ENCODE data around the gene CCDC184. TPM values are rescaled to one million over a fixed set of nuclear protein-coding genes. Genes with fewer than 3 reads are reported as not detected.

CCDC184 gene
- total and polyA plus RNA-seq, 2 donors (not counting 1 experiment from before 2014, with no cell fraction given), result 0.17 to 0.28 TPM

DNA sequence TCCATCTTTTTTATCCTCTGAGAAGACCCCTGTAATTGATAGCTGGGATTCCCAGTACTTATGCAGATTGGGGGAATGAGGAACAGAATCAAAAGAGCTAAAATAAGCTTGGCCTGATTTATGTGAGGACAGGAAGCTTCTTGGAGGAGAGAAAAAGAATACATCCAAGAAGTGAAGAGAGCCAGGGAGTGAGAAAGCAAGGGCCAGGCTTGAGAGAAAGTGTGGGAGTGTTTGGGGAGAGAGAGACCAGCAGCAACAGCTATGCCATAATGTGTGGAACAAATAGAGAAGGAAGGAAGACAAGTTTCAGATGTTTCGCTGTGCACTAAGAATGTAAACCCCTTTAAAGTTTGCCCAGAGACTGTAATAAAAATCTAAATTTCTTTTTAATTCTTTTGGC, 4.0 kb upstream of the CCDC184 start:
- no peak for DNase-seq (ENCODE audit: low read depth in 2 of 2)
- no peaks in the 10 kb centered on the region for H3K79me2 ChIP-seq (ENCODE audit: control insufficient read depth, insufficient read depth, low read length)
- no peaks in the 10 kb centered on the region for H3K9me3 ChIP-seq (ENCODE audit: control insufficient read depth, insufficient read depth, low read depth, low read length)
- no peak overlapping the region for H3K4me2 ChIP-seq (ENCODE audit: extremely low read depth, insufficient read depth, low read length)
- TF ChIP-seq EZH2 (IDR thresholded peaks at IDR 0.05; ENCODE audit: low read length, missing control alignments), result no peak
- TF ChIP-seq CTCF (conservative IDR thresholded peaks at IDR 0.05 in 1 of 2, IDR thresholded peaks at IDR 0.05 in 1 of 2; ENCODE audit: low read depth in 1 of 2, low read length in 2 of 2), result no peak
- H3K27ac ChIP-seq (ENCODE audit: insufficient read depth, low read length), result no peak overlapping the region
- H4K20me1 ChIP-seq (ENCODE audit: control insufficient read depth, extremely low read depth, insufficient read depth, low read length), result no peaks in the 10 kb centered on the region
- no peak overlapping the region for H2AFZ ChIP-seq (ENCODE audit: low read length)
- no peak overlapping the region for H3K9ac ChIP-seq (ENCODE audit: insufficient read depth, low read length)
- peaks cover 47% of the 10 kb centered on the region for H3K27me3 ChIP-seq (ENCODE audit: control insufficient read depth, insufficient read depth, low read length)
- no peaks in the 10 kb centered on the region for H3K36me3 ChIP-seq (ENCODE audit: control insufficient read depth, insufficient read depth, low read length)
- no peak overlapping the region for H3K4me3 ChIP-seq (replicated peaks in 1 of 4; ENCODE audit: control extremely low read depth in 1 of 4, insufficient read depth in 1 of 4, low read depth in 3 of 4, low read length in 4 of 4)
- peaks cover 4% of the 10 kb centered on the region for H3K4me1 ChIP-seq (ENCODE audit: control insufficient read depth, extremely low read depth, insufficient read depth, low read length)

DNA sequence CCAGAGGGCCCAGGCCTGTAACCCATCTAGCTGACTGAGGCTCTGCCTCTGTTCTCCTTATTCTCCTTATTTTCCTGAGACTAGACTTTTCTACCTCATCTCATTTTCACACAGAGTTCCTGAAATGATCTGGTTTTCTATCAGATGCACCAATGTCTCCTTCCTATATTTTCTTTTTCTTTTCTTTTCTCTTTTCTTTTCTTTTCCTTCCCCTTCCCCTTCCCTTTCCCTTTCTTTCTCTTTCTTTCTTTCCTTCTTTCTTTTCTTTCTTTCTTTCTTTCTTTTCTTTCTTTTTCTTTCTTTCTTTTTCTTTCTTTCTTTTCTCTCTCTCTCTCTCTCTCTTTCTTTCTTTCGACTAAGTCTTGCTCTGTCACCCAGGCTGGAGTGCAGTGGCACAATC, 3.0 kb upstream of the CCDC184 start:
- H3K4me3 ChIP-seq (replicated peaks in 1 of 4; ENCODE audit: control extremely low read depth in 1 of 4, insufficient read depth in 1 of 4, low read depth in 3 of 4, low read length in 4 of 4), result no peak overlapping the region
- no peak for DNase-seq (ENCODE audit: low read depth in 2 of 2)
- H3K27me3 ChIP-seq (ENCODE audit: control insufficient read depth, insufficient read depth, low read length), result peaks cover 57% of the 10 kb centered on the region
- no peaks in the 10 kb centered on the region for H3K9me3 ChIP-seq (ENCODE audit: control insufficient read depth, insufficient read depth, low read depth, low read length)
- H3K27ac ChIP-seq (ENCODE audit: insufficient read depth, low read length), result no peak overlapping the region
- no peaks in the 10 kb centered on the region for H4K20me1 ChIP-seq (ENCODE audit: control insufficient read depth, extremely low read depth, insufficient read depth, low read length)
- H3K4me2 ChIP-seq (ENCODE audit: extremely low read depth, insufficient read depth, low read length), result no peak overlapping the region
- H3K79me2 ChIP-seq (ENCODE audit: control insufficient read depth, insufficient read depth, low read length), result no peaks in the 10 kb centered on the region
- no peaks in the 10 kb centered on the region for H3K36me3 ChIP-seq (ENCODE audit: control insufficient read depth, insufficient read depth, low read length)
- peaks cover 4% of the 10 kb centered on the region for H3K4me1 ChIP-seq (ENCODE audit: control insufficient read depth, extremely low read depth, insufficient read depth, low read length)
- TF ChIP-seq EZH2 (IDR thresholded peaks at IDR 0.05; ENCODE audit: low read length, missing control alignments) (no peak), CTCF (conservative IDR thresholded peaks at IDR 0.05 in 1 of 2, IDR thresholded peaks at IDR 0.05 in 1 of 2; ENCODE audit: low read depth in 1 of 2, low read length in 2 of 2) (no peak)
- H2AFZ ChIP-seq (ENCODE audit: low read length), result no peak overlapping the region
- H3K9ac ChIP-seq (ENCODE audit: insufficient read depth, low read length), result no peak overlapping the region

- Histone ChIP-seq H3K4me3 (replicated peaks in 1 of 4; ENCODE audit: control extremely low read depth in 1 of 4, insufficient read depth in 1 of 4, low read depth in 3 of 4, low read length in 4 of 4) (no peak overlapping the region), H3K36me3 (ENCODE audit: control insufficient read depth, insufficient read depth, low read length) (no peaks in the 10 kb centered on the region), H3K9me3 (ENCODE audit: control insufficient read depth, insufficient read depth, low read depth, low read length) (no peaks in the 10 kb centered on the region), H3K27me3 (ENCODE audit: control insufficient read depth, insufficient read depth, low read length) (peaks cover 62% of the 10 kb centered on the region), H3K4me2 (ENCODE audit: extremely low read depth, insufficient read depth, low read length) (no peak overlapping the region), H3K27ac (ENCODE audit: insufficient read depth, low read length) (no peak overlapping the region), H2AFZ (ENCODE audit: low read length) (no peak overlapping the region), H3K79me2 (ENCODE audit: control insufficient read depth, insufficient read depth, low read length) (no peaks in the 10 kb centered on the region), H4K20me1 (ENCODE audit: control insufficient read depth, extremely low read depth, insufficient read depth, low read length) (no peaks in the 10 kb centered on the region), H3K4me1 (ENCODE audit: control insufficient read depth, extremely low read depth, insufficient read depth, low read length) (peaks cover 4% of the 10 kb centered on the region), H3K9ac (ENCODE audit: insufficient read depth, low read length) (no peak overlapping the region)
- no peak for TF ChIP-seq CTCF (conservative IDR thresholded peaks at IDR 0.05 in 1 of 2, IDR thresholded peaks at IDR 0.05 in 1 of 2; ENCODE audit: low read depth in 1 of 2, low read length in 2 of 2)
- no peak for TF ChIP-seq EZH2 (IDR thresholded peaks at IDR 0.05; ENCODE audit: low read length, missing control alignments)
- DNase-seq (ENCODE audit: low read depth in 2 of 2), result no peak
Measured at GRCh38 chr12:48180857-48181495, 2.5 kb upstream of the CCDC184 start.
